Spleen (tissue), 7 donors: ENCODE data around the gene REV1.

Source experiments
- POLR2A ChIP-seq, 3 donors: fragments of 450-650 bp; IDR thresholded peaks; one replicate each; pipeline ENCODE4 v1.5.1; 2017; ENCODE audit warnings: antibody characterized with exemption in 3 of 3, mild to moderate bottlenecking in 1 of 3
- POLR2AphosphoS5 ChIP-seq, 3 donors: sonication (generic); formaldehyde crosslinking; IDR thresholded peaks; one replicate each; pipeline ENCODE4 v1.5.1; 2017; ENCODE audit warnings: antibody characterized with exemption in 3 of 3
- TF ChIP-seq, protein P1 (sequence below), 11 experiments: fragments of 200-600 bp in 7 of 11; fragments of 450-650 bp in 4 of 11; sonication (generic) in 4 of 11; IDR thresholded peaks in 8 of 11; conservative IDR thresholded peaks in 3 of 11; 1 replicate in 7 of 11; 2 replicates in 4 of 11; pipeline versions ENCODE4 v1.4.0 to v1.8.0; 2016 to 2021; ENCODE audit warnings: antibody characterized with exemption in 11 of 11, inconsistent platforms in 4 of 11, mild to moderate bottlenecking in 1 of 11
- donor health status: DM: no; HTN: no; CAD: no; lungs with moderate emphysema.
- donor health status: DM: no; HTN: no; CAD: no.
- donor health status: DM: no; HTN: no; CAD: no.

GRCh38 chr2:99469394-99469793 is 20.4 kb downstream of the REV1 start:
- TF ChIP-seq POLR2AphosphoS5 (IDR thresholded peaks at IDR 0.05) (no peak), POLR2A (IDR thresholded peaks at IDR 0.05) (no peak)
- TF ChIP-seq, protein P1, sequence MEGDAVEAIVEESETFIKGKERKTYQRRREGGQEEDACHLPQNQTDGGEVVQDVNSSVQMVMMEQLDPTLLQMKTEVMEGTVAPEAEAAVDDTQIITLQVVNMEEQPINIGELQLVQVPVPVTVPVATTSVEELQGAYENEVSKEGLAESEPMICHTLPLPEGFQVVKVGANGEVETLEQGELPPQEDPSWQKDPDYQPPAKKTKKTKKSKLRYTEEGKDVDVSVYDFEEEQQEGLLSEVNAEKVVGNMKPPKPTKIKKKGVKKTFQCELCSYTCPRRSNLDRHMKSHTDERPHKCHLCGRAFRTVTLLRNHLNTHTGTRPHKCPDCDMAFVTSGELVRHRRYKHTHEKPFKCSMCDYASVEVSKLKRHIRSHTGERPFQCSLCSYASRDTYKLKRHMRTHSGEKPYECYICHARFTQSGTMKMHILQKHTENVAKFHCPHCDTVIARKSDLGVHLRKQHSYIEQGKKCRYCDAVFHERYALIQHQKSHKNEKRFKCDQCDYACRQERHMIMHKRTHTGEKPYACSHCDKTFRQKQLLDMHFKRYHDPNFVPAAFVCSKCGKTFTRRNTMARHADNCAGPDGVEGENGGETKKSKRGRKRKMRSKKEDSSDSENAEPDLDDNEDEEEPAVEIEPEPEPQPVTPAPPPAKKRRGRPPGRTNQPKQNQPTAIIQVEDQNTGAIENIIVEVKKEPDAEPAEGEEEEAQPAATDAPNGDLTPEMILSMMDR (IDR thresholded peaks at IDR 0.05 in 8 of 11, conservative IDR thresholded peaks at IDR 0.05 in 3 of 11), result no peak
